Ovary (tissue), 3 donors: ENCODE data around the gene ASMTL.
"Not testable (repeated sequence)": the region's sequence is repeated elsewhere in the genome, so short reads cannot be mapped to it uniquely, and the experiment has no call there.

Experiments
- POLR2A ChIP-seq: fragments of 450-650 bp; IDR thresholded peaks from one replicate; pipeline ENCODE4 v1.6.1; 2017; ENCODE audit warnings: antibody characterized with exemption, mild to moderate bottlenecking, moderate library complexity
- TF ChIP-seq, protein P1 (sequence below), 3 donors: fragments of 450-650 bp in 2 of 3; fragments of 200-600 bp in 1 of 3; IDR thresholded peaks; one replicate each; pipeline versions ENCODE4 v1.5.1 to v1.8.0; 2016 to 2022; ENCODE audit warnings: antibody characterized with exemption in 3 of 3, mild to moderate bottlenecking in 1 of 3
- donor health status: DM: no; HTN: no; CAD: no.

DNA sequence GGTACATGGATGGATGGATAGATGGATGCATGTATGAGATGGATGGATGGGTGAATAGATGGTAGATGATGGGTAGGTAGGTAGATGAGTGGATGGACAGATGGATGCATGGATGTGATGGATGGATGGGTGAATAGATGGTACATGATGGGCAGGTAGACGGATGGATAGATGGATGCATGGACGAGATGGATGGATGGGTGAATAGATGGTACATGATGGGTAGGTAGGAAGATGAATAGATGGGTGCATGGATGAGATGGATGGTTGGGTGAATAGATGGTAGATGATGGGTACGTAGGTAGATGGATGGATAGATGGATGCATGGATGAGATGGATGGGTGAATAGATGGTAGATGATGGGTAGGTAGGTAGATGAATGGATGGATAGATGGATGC lies 48.8 kb downstream of the ASMTL start:
- TF ChIP-seq, protein P1, sequence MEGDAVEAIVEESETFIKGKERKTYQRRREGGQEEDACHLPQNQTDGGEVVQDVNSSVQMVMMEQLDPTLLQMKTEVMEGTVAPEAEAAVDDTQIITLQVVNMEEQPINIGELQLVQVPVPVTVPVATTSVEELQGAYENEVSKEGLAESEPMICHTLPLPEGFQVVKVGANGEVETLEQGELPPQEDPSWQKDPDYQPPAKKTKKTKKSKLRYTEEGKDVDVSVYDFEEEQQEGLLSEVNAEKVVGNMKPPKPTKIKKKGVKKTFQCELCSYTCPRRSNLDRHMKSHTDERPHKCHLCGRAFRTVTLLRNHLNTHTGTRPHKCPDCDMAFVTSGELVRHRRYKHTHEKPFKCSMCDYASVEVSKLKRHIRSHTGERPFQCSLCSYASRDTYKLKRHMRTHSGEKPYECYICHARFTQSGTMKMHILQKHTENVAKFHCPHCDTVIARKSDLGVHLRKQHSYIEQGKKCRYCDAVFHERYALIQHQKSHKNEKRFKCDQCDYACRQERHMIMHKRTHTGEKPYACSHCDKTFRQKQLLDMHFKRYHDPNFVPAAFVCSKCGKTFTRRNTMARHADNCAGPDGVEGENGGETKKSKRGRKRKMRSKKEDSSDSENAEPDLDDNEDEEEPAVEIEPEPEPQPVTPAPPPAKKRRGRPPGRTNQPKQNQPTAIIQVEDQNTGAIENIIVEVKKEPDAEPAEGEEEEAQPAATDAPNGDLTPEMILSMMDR (IDR thresholded peaks at IDR 0.05) = not testable (repeated sequence)
- TF ChIP-seq POLR2A = not testable (repeated sequence)
